D341Med (cell line): ENCODE data around the gene CXCL12.

Experiments used
- DNase-seq: peaks from one replicate; pipeline ENCODE4 v3.0.0; 2012; ENCODE audit warnings: low spot score

The CXCL12 gene

DNA sequence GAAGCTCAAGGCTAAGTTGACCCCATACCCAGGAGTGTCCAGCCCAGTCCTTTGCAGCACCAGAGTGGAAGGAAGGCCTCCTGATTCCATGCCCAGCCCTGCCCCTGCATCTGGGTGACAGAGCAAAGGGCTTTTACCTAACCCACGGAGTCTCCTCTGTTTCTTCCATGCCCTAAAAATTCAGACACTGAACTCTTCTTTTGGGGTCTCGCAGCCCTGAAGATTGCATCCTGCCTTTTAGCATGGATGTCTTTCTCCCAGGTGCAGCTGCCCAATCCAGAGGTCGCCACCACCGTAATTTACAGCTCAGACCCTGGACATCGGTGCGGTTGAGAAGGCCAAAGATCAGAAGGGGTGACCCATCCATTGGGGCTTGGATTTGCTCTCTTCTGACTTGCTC is 50.8 kb downstream of the CXCL12 start:
- DNase-seq = no peak

- DNase-seq = no peak
These were observed 51.4 kb downstream of the CXCL12 start for GRCh38 chr10:44333511-44333910.

GRCh38 chr10:44332465-44332864 is 52.4 kb downstream of the CXCL12 start:
- DNase-seq = no peak

DNA sequence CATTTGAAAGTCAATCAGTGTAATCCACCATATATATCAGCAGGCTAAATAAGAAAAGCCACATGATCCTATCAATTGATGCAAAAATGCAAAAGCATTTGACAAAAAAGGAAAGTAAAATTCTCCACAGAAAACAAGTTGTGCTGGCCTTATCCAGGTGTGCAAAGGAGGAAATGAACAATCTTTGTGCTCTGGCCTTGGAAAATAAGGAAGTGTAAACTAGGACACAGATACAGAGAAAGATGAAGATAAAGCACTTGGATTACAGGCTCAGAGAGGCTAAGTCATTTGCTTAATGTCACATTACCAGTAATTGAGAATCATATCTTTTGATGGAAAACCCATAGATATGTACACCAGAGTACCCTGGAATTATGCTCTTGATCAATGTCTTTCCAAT is 54.5 kb downstream of the CXCL12 start:
- DNase-seq = no peak

DNA sequence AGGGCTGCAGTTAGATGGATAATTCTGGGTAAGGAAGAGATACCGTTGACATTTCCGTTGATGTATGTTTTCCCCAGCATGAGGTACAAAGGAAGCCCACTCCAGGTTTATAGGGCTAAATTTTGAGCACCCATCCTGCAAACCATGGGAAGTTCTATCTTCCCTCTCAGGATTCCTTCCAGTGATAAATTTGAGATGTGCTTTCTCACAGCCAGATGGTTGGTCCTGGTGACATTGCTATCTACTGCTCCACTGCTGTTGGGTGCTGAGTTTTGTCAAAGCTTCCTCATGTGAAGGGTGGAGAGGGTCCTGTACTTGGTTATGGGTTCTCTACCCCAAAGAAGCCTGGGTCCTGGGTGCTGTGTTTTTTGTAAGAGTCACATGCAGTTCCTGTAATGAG is 57.4 kb downstream of the CXCL12 start:
- no peak for DNase-seq
